ENCODE data around the gene ZNF385D.

GRCh38 chr3:21792176-21792575 is 41.2 kb upstream of the ZNF385D start:
- no peak for TF ChIP-seq EZH2 (IDR thresholded peaks at IDR 0.05; ENCODE audit: borderline replicate concordance, low read depth, low read length, severe bottlenecking)
- TF ChIP-seq, protein P1, sequence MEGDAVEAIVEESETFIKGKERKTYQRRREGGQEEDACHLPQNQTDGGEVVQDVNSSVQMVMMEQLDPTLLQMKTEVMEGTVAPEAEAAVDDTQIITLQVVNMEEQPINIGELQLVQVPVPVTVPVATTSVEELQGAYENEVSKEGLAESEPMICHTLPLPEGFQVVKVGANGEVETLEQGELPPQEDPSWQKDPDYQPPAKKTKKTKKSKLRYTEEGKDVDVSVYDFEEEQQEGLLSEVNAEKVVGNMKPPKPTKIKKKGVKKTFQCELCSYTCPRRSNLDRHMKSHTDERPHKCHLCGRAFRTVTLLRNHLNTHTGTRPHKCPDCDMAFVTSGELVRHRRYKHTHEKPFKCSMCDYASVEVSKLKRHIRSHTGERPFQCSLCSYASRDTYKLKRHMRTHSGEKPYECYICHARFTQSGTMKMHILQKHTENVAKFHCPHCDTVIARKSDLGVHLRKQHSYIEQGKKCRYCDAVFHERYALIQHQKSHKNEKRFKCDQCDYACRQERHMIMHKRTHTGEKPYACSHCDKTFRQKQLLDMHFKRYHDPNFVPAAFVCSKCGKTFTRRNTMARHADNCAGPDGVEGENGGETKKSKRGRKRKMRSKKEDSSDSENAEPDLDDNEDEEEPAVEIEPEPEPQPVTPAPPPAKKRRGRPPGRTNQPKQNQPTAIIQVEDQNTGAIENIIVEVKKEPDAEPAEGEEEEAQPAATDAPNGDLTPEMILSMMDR (IDR thresholded peaks at IDR 0.05; ENCODE audit: borderline replicate concordance, extremely low read depth, low read length, poor library complexity, severe bottlenecking): no peak
